Right lobe of liver (tissue), 4 donors: Measurements from ENCODE around the gene MMD2.

Experiments
- POLR2A ChIP-seq: fragments of 450-650 bp; IDR thresholded peaks from one replicate; pipeline ENCODE4 v1.6.1; 2017; ENCODE audit warnings: antibody characterized with exemption, mild to moderate bottlenecking
- TF ChIP-seq, protein P1 (sequence below), 4 donors: fragments of 200-600 bp in 3 of 4; fragments of 450-650 bp in 1 of 4; IDR thresholded peaks; one replicate each; pipeline versions ENCODE4 v1.5.1 to v1.8.0; 2016 to 2022; ENCODE audit warnings: antibody characterized with exemption in 4 of 4, mild to moderate bottlenecking in 2 of 4
- donor health status: DM: no; HTN: no; CAD: no.
- donor health status: DM: no; HTN: no; CAD: no.
- donor health status: DM: no; HTN: yes; CAD: no.

DNA sequence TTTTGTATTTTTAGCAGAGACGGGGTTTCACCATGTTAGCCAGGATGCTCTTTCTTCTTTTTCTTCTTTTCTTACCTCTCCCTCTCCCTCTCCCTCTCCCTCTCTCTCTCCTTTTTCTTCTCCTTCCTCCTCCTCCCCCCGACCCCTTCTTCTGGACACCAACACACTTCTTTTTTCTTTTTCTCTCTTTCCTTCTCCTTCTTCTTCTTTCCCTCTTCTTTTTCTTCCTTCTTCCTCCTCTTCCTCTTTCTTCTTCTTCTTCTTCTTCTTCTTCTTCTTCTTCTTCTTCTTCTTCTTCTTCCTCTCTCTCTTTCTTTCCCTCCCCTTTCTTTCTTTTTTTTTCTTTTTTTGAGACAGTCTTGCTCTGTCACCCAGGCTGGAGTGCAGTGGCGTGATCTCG lies 14.0 kb downstream of the MMD2 start:
- TF ChIP-seq, protein P1, sequence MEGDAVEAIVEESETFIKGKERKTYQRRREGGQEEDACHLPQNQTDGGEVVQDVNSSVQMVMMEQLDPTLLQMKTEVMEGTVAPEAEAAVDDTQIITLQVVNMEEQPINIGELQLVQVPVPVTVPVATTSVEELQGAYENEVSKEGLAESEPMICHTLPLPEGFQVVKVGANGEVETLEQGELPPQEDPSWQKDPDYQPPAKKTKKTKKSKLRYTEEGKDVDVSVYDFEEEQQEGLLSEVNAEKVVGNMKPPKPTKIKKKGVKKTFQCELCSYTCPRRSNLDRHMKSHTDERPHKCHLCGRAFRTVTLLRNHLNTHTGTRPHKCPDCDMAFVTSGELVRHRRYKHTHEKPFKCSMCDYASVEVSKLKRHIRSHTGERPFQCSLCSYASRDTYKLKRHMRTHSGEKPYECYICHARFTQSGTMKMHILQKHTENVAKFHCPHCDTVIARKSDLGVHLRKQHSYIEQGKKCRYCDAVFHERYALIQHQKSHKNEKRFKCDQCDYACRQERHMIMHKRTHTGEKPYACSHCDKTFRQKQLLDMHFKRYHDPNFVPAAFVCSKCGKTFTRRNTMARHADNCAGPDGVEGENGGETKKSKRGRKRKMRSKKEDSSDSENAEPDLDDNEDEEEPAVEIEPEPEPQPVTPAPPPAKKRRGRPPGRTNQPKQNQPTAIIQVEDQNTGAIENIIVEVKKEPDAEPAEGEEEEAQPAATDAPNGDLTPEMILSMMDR (IDR thresholded peaks at IDR 0.05): no peak
- TF ChIP-seq POLR2A: no peak
